Gastroesophageal sphincter (tissue), 4 donors: ENCODE results near the gene TSPEAR. TPM values are rescaled to one million over a fixed set of nuclear protein-coding genes. Genes with fewer than 3 reads are reported as not detected.

Experiments
- ATAC-seq: fragments of 150-250 bp; one replicate; pipeline ENCODE4 v1.9.1; 2016; ENCODE audit warnings: mild to moderate bottlenecking, moderate library complexity
- H3K27ac ChIP-seq, 4 donors: fragments of 200-600 bp; sonication (generic) in 3 of 4; 1 replicate in 3 of 4; 2 replicates in 1 of 4; pipeline ENCODE4 v1.5.1; 2016 to 2019
- H3K27me3 ChIP-seq: fragments of 200-600 bp; sonication (generic); one replicate; pipeline ENCODE4 v1.5.1; 2019
- H3K36me3 ChIP-seq, 2 donors: fragments of 200-600 bp; sonication (generic); one replicate each; pipeline ENCODE4 v1.5.1; 2019; ENCODE audit warnings: control low read depth in 1 of 2
- H3K4me1 ChIP-seq, 3 donors: fragments of 200-600 bp; sonication (generic); 1 replicate in 2 of 3; 2 replicates in 1 of 3; pipeline ENCODE4 v1.5.1; 2016 to 2019; ENCODE audit warnings: control low read depth in 2 of 3
- H3K4me3 ChIP-seq, 2 donors: fragments of 200-600 bp; sonication (generic); one replicate each; pipeline ENCODE4 v1.5.1; 2019; ENCODE audit warnings: mild to moderate bottlenecking in 1 of 2, moderate library complexity in 1 of 2
- H3K9me3 ChIP-seq, 3 donors: fragments of 200-600 bp; sonication (generic); one replicate each; pipeline ENCODE4 v1.5.1; 2017 to 2019; ENCODE audit warnings: control low read depth in 2 of 3
- CTCF ChIP-seq, 4 experiments: fragments of 200-600 bp in 2 of 4; fragments of 450-650 bp in 2 of 4; sonication (generic) in 1 of 4; IDR thresholded peaks; one replicate each; pipeline ENCODE4 v1.5.1; 2017 to 2019; ENCODE audit warnings: antibody characterized with exemption in 4 of 4, mild to moderate bottlenecking in 2 of 4, moderate library complexity in 2 of 4
- EP300 ChIP-seq: sonication (generic); formaldehyde crosslinking; IDR thresholded peaks from one replicate; pipeline ENCODE4 v1.6.1; 2017; ENCODE audit warnings: antibody characterized with exemption, mild to moderate bottlenecking
- POLR2A ChIP-seq, 2 donors: fragments of 450-650 bp; IDR thresholded peaks; one replicate each; pipeline ENCODE4 v1.6.1; 2017; ENCODE audit warnings: antibody characterized with exemption in 2 of 2, mild to moderate bottlenecking in 2 of 2, moderate library complexity in 1 of 2
- POLR2AphosphoS5 ChIP-seq: sonication (generic); formaldehyde crosslinking; IDR thresholded peaks from one replicate; pipeline ENCODE4 v1.6.1; 2017; ENCODE audit warnings: antibody characterized with exemption
- WGBS, 2 donors: methylation state at CpG; one replicate each; pipeline ENCODE4 v1.1.5; 2018; ENCODE audit warnings: low coverage in 1 of 2; 5-methylcytosine and 5-hydroxymethylcytosine counted together
- total RNA-seq, 4 donors: library from RNA; depleted of rRNA; stranded (reverse); fragments of >200 nt; gene quantifications; one replicate each; pipeline ENCODE4 v1.1.0, GENCODE V29; 2016

The TSPEAR gene
- total RNA-seq, 4 donors from 2014 or later: not detected

GRCh38 chr21:44510508-44511218 is 200.7 kb downstream of the TSPEAR start:
- Histone ChIP-seq H3K4me3 (peak overlapping the region in 1 of 2 donors; percentile 2), H3K36me3 (no peaks in the 10 kb centered on the region), H3K27me3 (peaks cover 68% of the 10 kb centered on the region), H3K9me3 (no peaks in the 10 kb centered on the region), H3K27ac (no peak overlapping the region), H3K4me1 (peaks cover 0 to 9% (median 5%) of the 10 kb centered on the region in 3 donors)
- peak; percentile 27 for ATAC-seq
- TF ChIP-seq EP300 (no peak), CTCF (IDR thresholded peaks at IDR 0.05) (peak in 3 of 4 experiments; percentile 50 to 83 (median 75))
- 60% methylated on average over 1 of the region's 36 CpGs; no CpG with 5 or more reads in 1 of the 2 donors for WGBS, 2 donors

DNA sequence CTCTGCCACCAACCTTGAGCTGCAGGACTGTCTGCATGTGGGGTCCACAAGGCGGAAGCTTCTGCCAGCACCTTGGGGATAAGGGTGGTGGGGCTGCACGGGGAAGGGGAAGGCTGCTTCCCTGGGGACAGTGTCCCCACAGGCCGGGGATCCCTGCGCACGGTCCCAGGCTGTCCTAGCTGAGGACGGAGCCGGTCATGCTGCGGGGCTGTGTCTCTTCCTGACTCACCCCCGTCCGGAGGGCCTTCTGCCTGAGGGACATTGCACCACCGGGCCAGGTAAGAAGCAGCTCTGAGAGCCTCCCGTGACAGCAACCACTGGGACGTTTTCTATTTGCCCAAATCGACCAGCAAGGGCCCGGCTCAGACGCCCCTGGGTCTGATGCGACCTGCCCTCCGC is 201.3 kb downstream of the TSPEAR start:
- no peak for ATAC-seq
- TF ChIP-seq EP300 (no peak), CTCF (IDR thresholded peaks at IDR 0.05) (no peak), POLR2A (IDR thresholded peaks at IDR 0.05) (no peak), POLR2AphosphoS5 (no peak)
- H3K27me3 ChIP-seq: peaks cover 68% of the 10 kb centered on the region
- H3K27ac ChIP-seq: no peak overlapping the region
- H3K4me1 ChIP-seq: peaks cover 0 to 9% (median 5%) of the 10 kb centered on the region in 3 donors
- no peak overlapping the region for H3K4me3 ChIP-seq
- no peaks in the 10 kb centered on the region for H3K9me3 ChIP-seq
- WGBS, 2 donors: 60% methylated on average over 4 of the region's 18 CpGs; no CpG with 5 or more reads in 1 of the 2 donors
- H3K36me3 ChIP-seq: no peaks in the 10 kb centered on the region

GRCh38 chr21:44509539-44509938 is 201.8 kb downstream of the TSPEAR start:
- WGBS, 2 donors: 60 to 80% methylated on average over 1 to 9 of the region's 12 CpGs
- H3K4me3 ChIP-seq: no peak overlapping the region
- H3K27me3 ChIP-seq: peaks cover 68% of the 10 kb centered on the region
- H3K4me1 ChIP-seq: peaks cover 0 to 9% (median 5%) of the 10 kb centered on the region in 3 donors
- no peak for ATAC-seq
- no peak overlapping the region for H3K27ac ChIP-seq
- H3K36me3 ChIP-seq: no peaks in the 10 kb centered on the region
- H3K9me3 ChIP-seq: no peaks in the 10 kb centered on the region
- TF ChIP-seq POLR2A (IDR thresholded peaks at IDR 0.05) (no peak), CTCF (IDR thresholded peaks at IDR 0.05) (no peak), POLR2AphosphoS5 (no peak), EP300 (no peak)

- H3K36me3 ChIP-seq: no peaks in the 10 kb centered on the region
- H3K4me1 ChIP-seq: peaks cover 0 to 9% (median 5%) of the 10 kb centered on the region in 3 donors
- no peaks in the 10 kb centered on the region for H3K9me3 ChIP-seq
- no peak overlapping the region for H3K27ac ChIP-seq
- peaks cover 68% of the 10 kb centered on the region for H3K27me3 ChIP-seq
- 80 to 81% methylated on average over 3 to 6 of the region's 30 CpGs for WGBS, 2 donors
- ATAC-seq: no peak
- H3K4me3 ChIP-seq: no peak overlapping the region
- TF ChIP-seq EP300: no peak
- no peak for TF ChIP-seq POLR2A (IDR thresholded peaks at IDR 0.05)
Measured at GRCh38 chr21:44508711-44509445, 202.5 kb downstream of the TSPEAR start.

DNA sequence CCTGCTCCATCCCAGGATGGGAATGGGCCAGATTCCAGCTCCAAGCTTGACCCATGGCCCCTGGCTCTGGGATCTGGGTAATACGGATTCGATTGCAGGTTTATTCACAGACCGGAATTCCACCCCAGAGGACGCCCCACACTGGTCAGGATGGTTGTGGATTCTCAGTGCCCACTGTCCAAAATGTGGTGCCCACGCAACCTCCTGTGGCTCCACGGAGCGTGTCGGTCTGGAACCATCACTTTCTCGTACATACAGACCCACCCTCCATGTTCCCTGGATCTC is 203.0 kb downstream of the TSPEAR start:
- H3K4me3 ChIP-seq: no peak overlapping the region
- no peaks in the 10 kb centered on the region for H3K9me3 ChIP-seq
- peaks cover 0 to 9% (median 5%) of the 10 kb centered on the region in 3 donors for H3K4me1 ChIP-seq
- TF ChIP-seq EP300: no peak
- TF ChIP-seq POLR2AphosphoS5: no peak
- TF ChIP-seq POLR2A (IDR thresholded peaks at IDR 0.05): no peak
- no peak for TF ChIP-seq CTCF (IDR thresholded peaks at IDR 0.05)
- H3K36me3 ChIP-seq: no peaks in the 10 kb centered on the region
- H3K27ac ChIP-seq: no peak overlapping the region
- ATAC-seq: no peak
- 92 to 100% methylated on average over 2 to 7 of the region's 9 CpGs for WGBS, 2 donors
- H3K27me3 ChIP-seq: peaks cover 72% of the 10 kb centered on the region
